HEK293T (cell line): ENCODE results near the gene CIAPIN1.

Experiments
- CTCF ChIA-PET: fragments of 350-600 bp; formaldehyde crosslinking; extraction: SDS; loops from one replicate; lab custom pipeline; 2021; ENCODE audit warnings: antibody characterized with exemption, inconsistent platforms; lab: Yijun Ruan, JAX
- POLR2A ChIA-PET: fragments of 350-600 bp; formaldehyde crosslinking; extraction: SDS; loops from one replicate; lab custom pipeline; 2020; ENCODE audit warnings: antibody characterized with exemption, inconsistent platforms; lab: Yijun Ruan, JAX
- DNase-seq: peaks from one replicate; pipeline ENCODE4 v3.0.0; 2012; ENCODE audit warnings: mixed read lengths; ENCODE audit errors: extremely low spot score
- ARNT ChIP-seq: fragments of 450-650 bp; IDR thresholded peaks from 2 replicates; pipeline ENCODE4 v1.6.1; 2017; ENCODE audit warnings: mild to moderate bottlenecking
- BHLHE40 ChIP-seq: fragments of 450-650 bp; IDR thresholded peaks from 2 replicates; pipeline ENCODE4 v1.6.1; 2016; ENCODE audit warnings: mild to moderate bottlenecking, moderate library complexity, borderline replicate concordance
- CTBP1 ChIP-seq: fragments of 450-650 bp; IDR thresholded peaks from 2 replicates; pipeline ENCODE4 v1.6.1; 2016; ENCODE audit warnings: borderline replicate concordance
- ELF4 ChIP-seq: fragments of 450-650 bp; IDR thresholded peaks from 2 replicates; pipeline ENCODE4 v1.6.1; 2017; ENCODE audit warnings: antibody characterized with exemption
- FOXA1 ChIP-seq: fragments of 450-650 bp; IDR thresholded peaks from 2 replicates; pipeline ENCODE4 v1.6.1; 2016; ENCODE audit warnings: mild to moderate bottlenecking
- FOXK2 ChIP-seq: fragments of 450-650 bp; IDR thresholded peaks from 2 replicates; pipeline ENCODE4 v1.6.1; 2016; ENCODE audit warnings: mild to moderate bottlenecking
- FOXM1 ChIP-seq: fragments of 450-650 bp; IDR thresholded peaks from 2 replicates; pipeline ENCODE4 v1.6.1; 2017; ENCODE audit warnings: mild to moderate bottlenecking, borderline replicate concordance
- HDGF ChIP-seq: fragments of 450-650 bp; IDR thresholded peaks from 2 replicates; pipeline ENCODE4 v1.6.1; 2017; ENCODE audit warnings: antibody characterized with exemption, borderline replicate concordance
- L3MBTL2 ChIP-seq: fragments of 450-650 bp; conservative IDR thresholded peaks from 2 replicates; pipeline ENCODE4 v1.6.1; 2016; ENCODE audit warnings: mild to moderate bottlenecking
- LEF1 ChIP-seq: fragments of 450-650 bp; IDR thresholded peaks from 2 replicates; pipeline ENCODE4 v1.6.1; 2017; ENCODE audit warnings: mild to moderate bottlenecking, borderline replicate concordance
- NFRKB ChIP-seq: fragments of 450-650 bp; IDR thresholded peaks from 2 replicates; pipeline ENCODE4 v1.6.1; 2016; ENCODE audit warnings: mild to moderate bottlenecking, moderate library complexity
- SP1 ChIP-seq: fragments of 450-650 bp; IDR thresholded peaks from 2 replicates; pipeline ENCODE4 v1.6.1; 2017
- SUZ12 ChIP-seq: fragments of 450-650 bp; IDR thresholded peaks from 2 replicates; pipeline ENCODE4 v1.6.1; 2016; ENCODE audit warnings: mild to moderate bottlenecking
- TARDBP ChIP-seq: fragments of 450-650 bp; IDR thresholded peaks from 2 replicates; pipeline ENCODE4 v1.6.1; 2016
- ZNF384 ChIP-seq: fragments of 450-650 bp; IDR thresholded peaks from 2 replicates; pipeline ENCODE4 v1.6.1; 2016
- TF ChIP-seq, protein P1 (sequence below): fragments of 450-650 bp; IDR thresholded peaks from 2 replicates; pipeline ENCODE4 v1.6.1; 2016

The CIAPIN1 gene

DNA sequence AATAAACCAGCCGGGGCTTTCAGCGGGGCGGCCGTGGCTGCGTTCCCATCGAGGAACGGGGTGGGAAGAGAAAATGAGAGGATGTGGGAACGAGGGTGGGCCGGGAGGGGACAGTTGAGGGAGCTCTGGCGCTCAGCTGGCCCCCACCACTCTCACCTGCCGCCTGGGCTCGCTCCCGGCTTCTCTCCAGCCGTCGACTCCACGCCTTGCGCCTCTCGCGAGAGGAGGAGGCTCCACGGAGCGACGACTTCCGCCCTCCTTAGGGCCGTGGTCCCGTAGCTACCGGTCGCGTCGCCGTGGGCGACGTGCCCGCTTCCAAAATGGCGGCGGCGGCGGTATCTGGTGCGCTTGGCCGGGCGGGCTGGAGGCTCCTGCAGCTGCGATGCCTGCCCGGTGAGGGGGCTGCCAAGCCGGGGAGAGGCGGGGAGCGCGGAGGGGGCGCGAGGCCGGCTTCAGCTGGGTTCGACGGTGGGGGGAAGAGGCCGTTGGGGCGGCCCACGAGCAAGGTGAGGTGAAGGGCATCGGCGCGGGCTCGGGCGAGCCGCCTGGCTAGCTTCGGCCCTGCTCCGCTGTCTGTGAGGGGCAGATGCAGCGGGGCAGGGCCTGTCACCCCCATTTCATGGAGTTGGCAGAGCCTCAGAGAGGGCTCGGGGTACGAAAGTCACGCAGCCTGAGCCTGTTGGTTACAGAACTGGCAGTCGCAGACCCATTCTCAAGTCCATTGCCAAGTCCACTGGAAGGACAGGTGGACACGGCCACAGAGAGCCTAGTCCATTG, at the start of gene CIAPIN1, which contains the start of gene COQ9:
TSS of gene CIAPIN1 (minus strand) at position 200 of the 777 bp plus-strand sequence. CDS start 6,457 bp downstream, outside the sequence.
TSS of gene COQ9 (plus strand) at position 294 of the 777 bp plus-strand sequence. CDS start at position 321, 27 bp downstream.
- POLR2A ChIA-PET = interaction anchor here (0.5 to 2.2 kb wide), 26 partner anchors 8 to 147 kb away, joined by 3 to 27 read pairs (median 4); partner anchors contain the start of genes CCDC102A, DOK4 and POLR2C
- TF ChIP-seq ZNF384 (no peak), NFRKB (peak; percentile 88), BHLHE40 (no peak), ELF4 (peak; percentile 82; the same call in 1 of the 2 replicates), TARDBP (no peak), HDGF (no peak), L3MBTL2 (peak; percentile 24; the same call in 1 of the 2 replicates), FOXA1 (no peak), SUZ12 (no peak), LEF1 (no peak), FOXK2 (no peak), FOXM1 (no peak), CTBP1 (no peak), ARNT (no peak), SP1 (peak; percentile 28; the same call in 1 of the 2 replicates)
- TF ChIP-seq, protein P1, sequence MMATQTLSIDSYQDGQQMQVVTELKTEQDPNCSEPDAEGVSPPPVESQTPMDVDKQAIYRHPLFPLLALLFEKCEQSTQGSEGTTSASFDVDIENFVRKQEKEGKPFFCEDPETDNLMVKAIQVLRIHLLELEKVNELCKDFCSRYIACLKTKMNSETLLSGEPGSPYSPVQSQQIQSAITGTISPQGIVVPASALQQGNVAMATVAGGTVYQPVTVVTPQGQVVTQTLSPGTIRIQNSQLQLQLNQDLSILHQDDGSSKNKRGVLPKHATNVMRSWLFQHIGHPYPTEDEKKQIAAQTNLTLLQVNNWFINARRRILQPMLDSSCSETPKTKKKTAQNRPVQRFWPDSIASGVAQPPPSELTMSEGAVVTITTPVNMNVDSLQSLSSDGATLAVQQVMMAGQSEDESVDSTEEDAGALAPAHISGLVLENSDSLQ = no peak
- peak; percentile 95 for DNase-seq
- CTCF ChIA-PET = interaction anchor here (1.0 to 1.4 kb wide), 2 partner anchors 13 to 15 kb away, joined by 3 to 10 read pairs; partner anchors contain the start of gene POLR2C

DNA sequence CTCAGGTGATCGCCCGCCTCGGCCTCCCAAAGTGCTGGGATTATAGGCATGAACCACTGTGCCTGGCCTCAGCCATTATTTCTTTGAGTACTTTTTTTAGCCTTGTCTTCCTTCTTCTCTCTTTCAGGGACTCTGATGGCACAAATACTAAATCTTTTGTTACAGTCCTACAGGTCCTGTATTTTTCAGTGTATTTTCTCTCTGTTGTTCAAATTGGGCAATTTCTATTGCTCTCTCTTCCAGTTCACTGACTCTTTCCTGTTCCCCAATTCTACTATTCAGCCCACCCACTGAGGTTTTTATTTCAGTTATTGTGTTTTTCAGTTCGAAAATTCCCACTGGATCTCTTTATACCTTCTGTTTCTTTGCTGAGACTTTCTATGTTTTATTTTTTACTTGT, 46.6 kb upstream of the CIAPIN1 start:
- CTCF ChIA-PET = no interaction called here
- no peak for DNase-seq
- POLR2A ChIA-PET = no interaction called here
- TF ChIP-seq SUZ12 = no peak
- TF ChIP-seq FOXK2 = no peak
- no peak for TF ChIP-seq LEF1
- TF ChIP-seq, protein P1 = no peak
- no peak for TF ChIP-seq L3MBTL2
- no peak for TF ChIP-seq ZNF384
- TF ChIP-seq ELF4 = no peak
- no peak for TF ChIP-seq HDGF
- no peak for TF ChIP-seq ARNT
- TF ChIP-seq CTBP1 = no peak
- no peak for TF ChIP-seq TARDBP
- no peak for TF ChIP-seq SP1
- no peak for TF ChIP-seq FOXM1
- TF ChIP-seq FOXA1 = no peak
- TF ChIP-seq NFRKB = no peak
- TF ChIP-seq BHLHE40 = no peak

DNA sequence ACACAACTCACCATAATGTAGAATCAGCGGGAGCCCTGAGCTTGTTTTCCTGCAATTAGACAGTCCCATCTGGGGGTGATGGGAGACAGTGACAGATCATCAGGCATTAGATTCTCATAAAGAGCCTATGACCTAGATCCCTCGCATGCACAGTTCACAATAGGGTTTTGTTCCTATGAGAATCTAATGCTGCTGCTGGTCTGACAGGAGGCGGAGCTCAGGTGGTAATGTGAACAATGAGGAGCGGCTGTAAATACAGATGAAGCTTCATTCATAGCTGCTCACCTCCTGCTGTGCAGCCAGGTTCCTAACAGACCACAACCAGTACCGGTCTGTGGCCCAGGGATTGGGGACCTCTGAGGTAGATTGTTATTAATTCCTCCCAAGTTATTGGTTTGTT, 42.0 kb upstream of the CIAPIN1 start:
- ChIA-PET CTCF (interaction anchor here (1.7 kb wide), 1 partner anchor 31 kb away, joined by 5 read pairs; no protein-coding TSS in a partner anchor), POLR2A (interaction anchor here (2.0 kb wide), 1 partner anchor 42 kb away, joined by 7 read pairs; the partner anchor contains the start of genes CIAPIN1 and COQ9)
- no peak for DNase-seq

DNA sequence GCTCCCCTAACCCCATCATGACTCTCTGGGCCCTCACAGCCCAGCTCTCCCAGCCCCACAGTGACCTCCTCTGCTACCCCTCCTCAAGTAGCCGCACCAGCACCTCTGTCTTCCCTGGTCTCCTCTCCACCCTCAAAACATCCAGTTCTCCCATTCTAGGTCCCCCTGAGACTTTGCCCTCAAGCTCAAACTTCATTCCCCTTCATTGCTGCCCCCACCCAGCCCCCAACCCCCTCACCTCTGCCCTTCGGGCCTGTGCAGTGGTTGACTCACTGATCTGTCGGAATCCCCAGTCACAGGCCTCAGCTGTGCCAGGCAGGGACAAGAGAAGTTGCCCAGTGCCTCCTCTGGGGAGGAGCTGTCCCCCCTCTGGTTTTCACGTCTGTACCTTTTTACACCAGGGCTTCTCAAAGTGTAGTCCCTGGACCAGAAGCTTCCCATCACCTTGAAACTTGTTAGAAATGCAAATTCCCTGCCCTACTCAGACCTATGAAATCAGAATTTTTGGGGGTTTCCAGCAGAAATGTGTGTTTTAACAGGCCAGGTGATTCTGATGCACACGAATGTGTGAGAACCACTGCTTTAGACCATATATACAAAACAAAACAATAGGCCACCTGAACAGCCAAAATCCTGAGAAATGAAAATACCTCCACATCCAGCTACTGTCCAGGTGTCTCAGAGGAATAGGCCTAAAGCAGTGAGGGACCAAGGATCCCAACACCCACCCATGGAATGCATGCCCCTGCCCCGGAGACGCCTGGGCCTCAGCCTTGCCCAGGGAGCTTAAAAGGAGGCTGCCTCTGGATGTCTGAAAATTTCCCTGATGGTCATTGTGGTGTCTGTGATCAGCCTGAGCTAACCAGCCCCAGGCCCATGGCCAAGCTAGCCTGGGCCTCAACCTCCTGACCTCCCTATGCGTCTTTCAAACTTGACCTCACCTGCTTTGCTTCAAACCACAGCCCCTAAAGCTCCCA, 40.0 kb upstream of the CIAPIN1 start:
- TF ChIP-seq BHLHE40 = no peak
- ChIA-PET CTCF (interaction anchor here (1.2 kb wide), 1 partner anchor 33 kb away, joined by 5 read pairs; no protein-coding TSS in a partner anchor), POLR2A (interaction anchor here (0.9 to 1.4 kb wide), 5 partner anchors 25 to 204 kb away, joined by 3 to 4 read pairs (median 3); partner anchors contain the start of genes CIAPIN1, COQ9 and POLR2C)
- no peak for DNase-seq

More for the DNA sequence above, 42.0 kb upstream of the CIAPIN1 start:
- TF ChIP-seq HDGF (no peak), TARDBP (no peak), LEF1 (no peak), NFRKB (no peak), FOXA1 (no peak), ELF4 (no peak), CTBP1 (no peak), ZNF384 (no peak), SUZ12 (no peak), L3MBTL2 (no peak), FOXK2 (no peak), SP1 (no peak), BHLHE40 (no peak), ARNT (no peak), FOXM1 (no peak)
- TF ChIP-seq, protein P1 = no peak
